Left ventricle myocardium inferior (tissue), 1 donor: ENCODE results near the gene KLKB1. TPM values are rescaled to one million over a fixed set of nuclear protein-coding genes. Genes with fewer than 3 reads are reported as not detected.
"Not testable (repeated sequence)": the region's sequence is repeated elsewhere in the genome, so short reads cannot be mapped to it uniquely, and the experiment has no call there.

Experiments used
- DNase-seq: peaks from one replicate; pipeline ENCODE4 v3.0.0-alpha.2; 2020
- H3K27ac ChIP-seq: fragments of 200-600 bp; replicated peaks from 2 replicates; pipeline ENCODE4 v1.8.0; 2021
- H3K27me3 ChIP-seq: fragments of 200-600 bp; 2 replicates; pipeline ENCODE4 v1.8.0; 2021; ENCODE audit warnings: low read depth
- H3K36me3 ChIP-seq: fragments of 200-600 bp; 2 replicates; pipeline ENCODE4 v1.8.0; 2021
- H3K4me1 ChIP-seq: fragments of 200-600 bp; 2 replicates; pipeline ENCODE4 v1.8.0; 2021
- H3K4me3 ChIP-seq: fragments of 200-600 bp; 2 replicates; pipeline ENCODE4 v1.8.0; 2021; ENCODE audit warnings: mild to moderate bottlenecking, moderate library complexity
- H3K9me3 ChIP-seq: fragments of 200-600 bp; replicated peaks from 2 replicates; pipeline ENCODE4 v1.8.0; 2021
- CTCF ChIP-seq: fragments of 200-600 bp; IDR thresholded peaks from 2 replicates; pipeline ENCODE4 v1.8.0; 2021; ENCODE audit warnings: antibody characterized with exemption, mild to moderate bottlenecking, borderline replicate concordance
- intact Hi-C: fragments of 100-400 bp; cut with micrococcal nuclease; formaldehyde crosslinking; loops from one replicate; pipeline ENCODE4 v1.11.0; 2022
- total RNA-seq: library from RNA; stranded (reverse); fragmentation: NEBNext Ultra II Directional; extraction: Animal tissue kit (Norgen Biotek cat#: 25700); gene quantifications from one replicate; pipeline ENCODE4 v1.2.1, GENCODE V29; 2021
- donor health status: DM: no; HTN: yes; CAD: no; lungs with severe emphysema.

Gene KLKB1
- total RNA-seq, 1 donor from 2014 or later = 0.74 TPM

- DNase-seq = no peak
- H3K36me3 ChIP-seq = no peaks in the 10 kb centered on the region
- no peak for TF ChIP-seq CTCF
- intact Hi-C loops = no loop called here
- H3K27me3 ChIP-seq = no peaks in the 10 kb centered on the region
- no peak overlapping the region for H3K4me3 ChIP-seq
- H3K9me3 ChIP-seq = no peaks in the 10 kb centered on the region
- no peaks in the 10 kb centered on the region for H3K4me1 ChIP-seq
- no peak overlapping the region for H3K27ac ChIP-seq
Observed at GRCh38 chr4:186260117-186260503, 32.8 kb downstream of the KLKB1 start.

- DNase-seq = no peak
- intact Hi-C loops = no loop called here
Observed at GRCh38 chr4:186260504-186261448, 33.5 kb downstream of the KLKB1 start.

GRCh38 chr4:186264660-186265059 is 37.4 kb downstream of the KLKB1 start:
- Histone ChIP-seq H3K27ac (no peak overlapping the region), H3K27me3 (peaks cover 16% of the 10 kb centered on the region)
- TF ChIP-seq CTCF = no peak

More at GRCh38 chr4:186260504-186261448, 33.5 kb downstream of the KLKB1 start:
- Histone ChIP-seq H3K27ac (no peak overlapping the region), H3K4me3 (no peak overlapping the region), H3K9me3 (no peaks in the 10 kb centered on the region), H3K36me3 (no peaks in the 10 kb centered on the region), H3K27me3 (no peaks in the 10 kb centered on the region), H3K4me1 (no peaks in the 10 kb centered on the region)
- no peak for TF ChIP-seq CTCF

GRCh38 chr4:186265250-186265649 is 37.9 kb downstream of the KLKB1 start:
- H3K4me3 ChIP-seq, DNase-seq, intact Hi-C loops, H3K9me3 ChIP-seq, H3K36me3 ChIP-seq, H3K4me1 ChIP-seq, H3K27ac ChIP-seq: not testable (repeated sequence)
- H3K27me3 ChIP-seq = peaks cover 16% of the 10 kb centered on the region

More at GRCh38 chr4:186264660-186265059, 37.4 kb downstream of the KLKB1 start:
- no peaks in the 10 kb centered on the region for H3K36me3 ChIP-seq
- H3K4me1 ChIP-seq = no peaks in the 10 kb centered on the region
- DNase-seq = no peak
- intact Hi-C loops = no loop called here
- H3K9me3 ChIP-seq = no peaks in the 10 kb centered on the region
- H3K4me3 ChIP-seq = no peak overlapping the region

GRCh38 chr4:186265683-186266652 is 38.7 kb downstream of the KLKB1 start, which contains the start of gene F11:
TSS of gene F11 (plus strand) at chr4:186266189. CDS start at chr4:186267137, 948 bp downstream.
- H3K27ac ChIP-seq = no peak within 1 kb of the TSS
- DNase-seq = no peak
- H3K36me3 ChIP-seq = no peaks in the 10 kb centered on the region
- TF ChIP-seq CTCF = no peak
- peaks cover 16% of the 10 kb centered on the region for H3K27me3 ChIP-seq
- no peaks in the 10 kb centered on the region for H3K9me3 ChIP-seq
- intact Hi-C loops = no loop called here
- H3K4me1 ChIP-seq = no peaks in the 10 kb centered on the region
- H3K4me3 ChIP-seq = no peak within 1 kb of the TSS
